ENCODE measurements around the gene BFSP2.

Gene BFSP2

DNA sequence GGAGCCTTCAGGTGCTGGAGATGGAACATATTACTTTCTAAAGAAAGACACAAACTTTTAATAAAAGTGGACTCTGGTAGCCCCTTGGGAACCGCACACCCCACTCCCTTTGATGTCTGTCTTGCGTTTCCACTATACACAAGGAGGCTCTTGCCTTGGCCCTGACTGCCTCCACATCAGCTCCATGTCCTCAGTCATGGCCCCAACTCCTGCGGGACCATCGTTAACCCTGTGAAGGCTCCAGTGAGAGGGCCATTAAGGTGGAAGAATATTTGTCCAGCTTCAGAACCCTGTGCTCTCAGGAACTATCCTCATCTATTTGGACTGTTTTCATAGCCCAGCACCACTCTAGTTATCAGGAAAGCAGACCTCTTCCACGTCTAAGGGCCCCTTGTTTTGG, 16.1 kb upstream of the BFSP2 start:
- DNase-seq (ENCODE audit: low read depth, low spot score): no peak

- DNase-seq (ENCODE audit: low read depth, low spot score): no peak
Measured at GRCh38 chr3:133384331-133385027, 15.4 kb upstream of the BFSP2 start.

DNA sequence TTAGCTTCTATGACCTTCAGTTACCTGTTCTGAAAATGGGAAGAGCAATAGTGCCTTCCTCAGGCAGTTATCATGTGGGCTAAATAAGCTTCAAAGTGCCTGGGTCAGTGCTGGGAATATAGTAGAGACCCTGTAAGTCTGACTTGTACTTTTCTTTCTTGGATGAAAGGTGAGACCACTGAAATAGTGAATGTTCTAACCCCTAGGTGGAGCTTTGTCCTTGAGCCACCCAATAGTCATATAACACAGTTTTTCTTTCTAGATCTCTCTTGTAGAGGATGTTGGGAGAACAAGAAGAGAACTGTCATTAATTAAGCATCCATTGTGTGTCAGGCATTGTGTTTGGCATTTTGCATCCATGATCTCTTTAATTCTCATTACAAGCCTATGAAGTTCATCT, 13.0 kb upstream of the BFSP2 start:
- no peak for DNase-seq (ENCODE audit: low read depth, low spot score)

GRCh38 chr3:133387341-133387740, 12.5 kb upstream of the BFSP2 start:
- DNase-seq (ENCODE audit: low read depth, low spot score): no peak

DNA sequence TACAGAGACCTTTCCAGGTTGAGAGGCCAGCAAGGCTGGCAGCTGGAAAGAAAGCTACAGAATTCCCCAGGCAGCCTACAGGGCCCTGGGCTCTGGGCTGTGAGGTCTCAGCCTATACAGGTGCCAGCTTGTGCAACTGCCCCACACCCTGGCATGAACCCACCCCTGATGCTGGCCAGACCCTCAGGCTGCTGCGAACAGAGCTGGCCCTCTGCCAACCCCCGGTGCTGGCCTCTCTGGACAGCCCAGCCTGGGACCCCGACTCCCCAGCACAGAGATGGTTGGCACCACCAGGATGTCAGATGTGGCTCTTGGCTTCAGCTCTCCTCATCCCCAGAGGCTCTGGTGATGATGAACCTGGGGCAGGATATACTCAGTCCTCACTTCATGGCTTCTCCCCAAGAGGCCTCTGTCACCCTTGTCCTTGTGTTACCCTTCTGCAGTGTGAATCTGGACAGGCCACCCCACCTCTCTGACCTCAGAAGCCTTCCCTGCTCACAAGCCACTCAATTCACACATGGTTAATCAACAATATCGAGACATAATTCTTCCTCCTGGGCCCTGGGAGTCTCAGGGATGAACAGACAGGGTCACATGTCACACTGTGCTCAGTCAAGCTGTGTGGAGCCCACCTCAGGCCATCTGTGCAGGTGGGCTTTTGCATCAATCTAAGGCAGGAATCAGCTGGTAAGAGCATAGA, 11.0 kb upstream of the BFSP2 start:
- DNase-seq (ENCODE audit: low read depth, low spot score): no peak

GRCh38 chr3:133390715-133391114, 9.1 kb upstream of the BFSP2 start:
- no peak for DNase-seq (ENCODE audit: low read depth, low spot score)

DNA sequence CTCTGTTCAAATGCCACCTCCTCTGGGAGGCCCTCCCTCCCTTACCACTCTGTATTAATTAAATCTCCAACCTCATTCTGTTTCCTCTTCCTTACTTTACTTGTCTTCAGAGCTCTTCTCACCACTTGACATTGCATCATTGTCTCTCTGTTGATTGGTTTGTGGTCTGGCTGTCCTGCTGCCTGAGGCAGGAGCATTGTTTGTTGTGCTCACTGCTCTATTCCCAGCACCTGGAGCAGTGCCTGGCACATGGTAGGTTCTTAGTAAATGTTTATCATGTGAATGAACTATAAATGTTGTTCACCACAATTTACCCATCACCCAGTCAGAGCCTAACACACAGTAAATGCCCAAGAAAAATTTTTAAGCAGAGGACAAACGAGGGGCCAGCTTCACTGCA, 6.7 kb upstream of the BFSP2 start:
- no peak for DNase-seq (ENCODE audit: low read depth, low spot score)

GRCh38 chr3:133393691-133394474, 6.0 kb upstream of the BFSP2 start:
- DNase-seq (ENCODE audit: low read depth, low spot score): no peak

DNA sequence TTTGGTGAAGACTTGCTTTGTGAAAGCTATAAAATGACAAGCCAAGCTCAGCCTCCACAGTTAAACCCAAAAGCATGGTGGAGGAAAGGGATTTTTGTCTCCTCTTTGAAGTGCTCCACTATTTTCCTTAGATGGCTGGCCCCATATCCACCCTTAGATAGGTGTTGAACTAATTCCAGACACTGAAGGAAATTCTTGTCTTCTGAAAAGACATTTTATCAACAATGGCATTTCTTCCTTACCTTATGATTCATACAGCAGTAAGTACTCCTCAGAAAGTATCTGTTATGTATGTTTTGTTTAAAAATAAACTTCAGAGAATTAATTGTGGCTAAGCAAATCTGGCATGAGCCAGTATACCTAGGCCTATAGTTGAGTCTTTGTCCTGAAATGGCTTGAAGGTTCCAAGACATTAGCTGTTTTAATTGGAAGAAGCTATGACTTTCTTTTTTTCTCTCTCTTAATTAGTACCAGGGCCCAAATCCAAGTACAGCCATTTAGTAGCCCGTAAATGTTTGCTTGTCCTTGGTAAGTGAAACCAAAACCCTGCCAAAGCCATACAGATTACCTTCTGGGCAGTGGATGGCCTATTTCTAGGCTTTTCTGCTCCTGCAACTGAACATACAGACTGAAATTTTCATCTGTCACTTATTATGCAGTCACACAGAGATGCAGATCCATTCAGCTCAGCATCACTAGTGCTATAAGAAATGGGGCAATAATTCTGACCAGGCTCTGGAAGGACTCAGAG, 5.1 kb upstream of the BFSP2 start:
- no peak for DNase-seq (ENCODE audit: low read depth, low spot score)

DNA sequence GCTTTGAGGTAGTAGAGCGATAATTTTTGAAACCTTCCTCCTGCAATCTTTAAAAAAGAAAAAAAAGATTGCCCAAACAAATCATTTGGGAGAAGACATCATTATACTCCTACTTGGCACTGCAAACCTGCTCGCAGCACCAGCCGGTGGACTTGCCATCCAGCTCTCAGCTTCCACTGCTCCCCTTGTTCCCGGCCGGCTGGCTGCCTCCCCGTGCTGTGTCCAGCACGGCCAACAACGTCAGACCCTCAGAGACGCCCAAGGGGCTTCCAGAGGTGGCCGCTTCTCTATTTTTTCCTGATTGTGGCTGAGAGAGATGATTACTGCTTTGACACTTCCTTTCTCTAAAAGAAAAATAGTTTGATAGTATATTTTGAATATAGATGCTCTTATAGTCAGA, 3.0 kb upstream of the BFSP2 start:
- no peak for DNase-seq (ENCODE audit: low read depth, low spot score)

- DNase-seq (ENCODE audit: low read depth, low spot score): no peak
Measured at GRCh38 chr3:133401374-133402135, 1.7 kb downstream of the BFSP2 start.

GRCh38 chr3:133404920-133405319, 5.1 kb downstream of the BFSP2 start:
- no peak for DNase-seq (ENCODE audit: low read depth, low spot score)

DNA sequence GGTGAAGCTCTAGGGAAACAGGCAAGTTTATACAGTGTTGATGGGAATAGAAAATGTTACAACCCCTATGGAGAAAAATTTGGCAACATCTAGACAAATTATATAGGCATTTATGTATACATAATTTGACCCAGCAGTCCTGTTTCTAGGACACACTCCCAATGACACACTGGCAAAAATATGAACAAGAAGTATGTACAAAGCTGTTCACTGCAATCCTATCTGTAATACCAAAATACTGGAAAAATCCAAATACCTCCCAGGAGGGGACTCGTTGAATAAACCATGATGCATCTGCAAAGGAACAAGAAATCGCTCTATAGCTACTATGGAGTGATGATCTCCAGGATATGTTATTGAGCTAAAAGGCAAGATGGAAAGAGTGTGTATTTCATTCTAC, 8.5 kb downstream of the BFSP2 start:
- DNase-seq (ENCODE audit: low read depth, low spot score): no peak

GRCh38 chr3:133408961-133409360, 9.1 kb downstream of the BFSP2 start:
- no peak for DNase-seq (ENCODE audit: low read depth, low spot score)

DNA sequence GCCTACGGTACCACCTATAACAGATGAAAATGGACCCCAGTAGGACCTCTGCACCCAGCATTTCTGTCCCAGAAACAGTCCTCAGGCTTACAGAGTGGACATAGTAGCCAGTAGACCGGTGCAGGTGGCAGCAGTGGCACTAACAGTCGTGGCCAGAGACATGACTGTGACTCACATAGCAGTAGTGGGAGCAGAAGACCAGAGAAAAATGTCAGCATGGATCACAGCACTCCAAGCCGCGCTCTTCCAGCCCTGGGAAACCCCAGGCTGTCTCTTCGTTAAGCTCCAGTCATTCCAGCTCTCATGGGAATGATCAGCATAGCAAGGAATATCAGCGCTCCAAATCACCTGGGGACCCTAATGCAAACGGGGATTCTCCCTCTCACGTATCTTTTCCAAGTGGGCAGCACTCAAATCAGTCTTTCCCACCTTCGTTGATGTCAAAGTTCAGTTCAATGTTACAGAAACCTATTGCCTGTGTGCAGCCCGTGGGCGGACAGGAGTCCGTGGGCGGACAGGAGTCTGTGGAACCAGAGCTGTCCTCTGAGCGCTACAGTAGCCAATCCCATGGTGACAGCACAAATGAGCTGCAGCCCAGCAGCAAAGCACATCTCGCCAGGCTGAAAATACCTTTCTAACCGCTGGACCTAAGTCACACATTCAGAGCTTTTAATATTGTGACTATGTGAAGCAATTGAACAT, 10.5 kb downstream of the BFSP2 start:
- DNase-seq (ENCODE audit: low read depth, low spot score): no peak

DNA sequence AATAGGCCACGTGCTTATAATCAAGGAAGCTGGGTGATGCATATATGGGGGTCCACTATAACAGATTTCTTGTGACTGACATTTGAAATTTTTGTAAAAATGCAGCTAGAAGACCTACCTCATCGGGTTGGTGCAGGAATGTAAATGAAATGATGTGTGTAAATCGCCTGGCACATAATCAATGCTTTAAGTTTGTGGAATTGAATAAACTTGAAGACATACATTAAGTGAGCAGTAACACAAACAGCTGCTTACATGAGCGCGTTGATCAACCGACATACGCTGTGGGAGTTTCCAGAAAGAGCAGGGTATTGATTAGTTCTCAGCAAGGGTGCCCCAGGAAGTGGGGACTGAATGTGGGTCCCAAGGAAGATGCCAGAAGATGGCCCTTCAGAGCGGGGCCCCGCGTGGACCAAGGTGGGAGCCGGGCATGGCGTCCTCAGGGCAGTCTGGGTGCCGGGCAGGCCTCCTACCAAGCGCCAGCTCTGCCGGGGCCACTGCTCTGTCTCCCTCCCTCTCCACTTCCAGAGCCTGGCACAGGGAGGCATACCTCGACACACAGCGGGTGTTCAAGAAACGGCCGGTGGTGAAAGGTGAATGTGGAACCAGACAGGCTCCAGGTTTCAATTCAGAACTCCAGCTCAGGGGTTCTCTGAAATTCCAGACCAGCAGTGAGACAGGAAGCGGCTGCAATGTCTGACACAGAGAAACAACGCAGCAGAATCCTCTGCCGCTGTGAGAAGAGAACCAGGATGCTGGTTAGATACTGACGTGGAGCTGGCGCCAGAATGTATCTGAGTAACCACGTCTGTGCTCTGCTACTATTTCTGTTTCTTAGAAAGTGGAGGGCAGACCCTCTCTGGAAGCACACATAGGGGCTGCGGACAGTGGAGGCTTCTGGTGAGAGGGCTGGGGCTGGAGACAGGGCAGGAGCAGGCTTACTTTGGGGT, 12.6 kb downstream of the BFSP2 start:
- DNase-seq (ENCODE audit: low read depth, low spot score): no peak

DNA sequence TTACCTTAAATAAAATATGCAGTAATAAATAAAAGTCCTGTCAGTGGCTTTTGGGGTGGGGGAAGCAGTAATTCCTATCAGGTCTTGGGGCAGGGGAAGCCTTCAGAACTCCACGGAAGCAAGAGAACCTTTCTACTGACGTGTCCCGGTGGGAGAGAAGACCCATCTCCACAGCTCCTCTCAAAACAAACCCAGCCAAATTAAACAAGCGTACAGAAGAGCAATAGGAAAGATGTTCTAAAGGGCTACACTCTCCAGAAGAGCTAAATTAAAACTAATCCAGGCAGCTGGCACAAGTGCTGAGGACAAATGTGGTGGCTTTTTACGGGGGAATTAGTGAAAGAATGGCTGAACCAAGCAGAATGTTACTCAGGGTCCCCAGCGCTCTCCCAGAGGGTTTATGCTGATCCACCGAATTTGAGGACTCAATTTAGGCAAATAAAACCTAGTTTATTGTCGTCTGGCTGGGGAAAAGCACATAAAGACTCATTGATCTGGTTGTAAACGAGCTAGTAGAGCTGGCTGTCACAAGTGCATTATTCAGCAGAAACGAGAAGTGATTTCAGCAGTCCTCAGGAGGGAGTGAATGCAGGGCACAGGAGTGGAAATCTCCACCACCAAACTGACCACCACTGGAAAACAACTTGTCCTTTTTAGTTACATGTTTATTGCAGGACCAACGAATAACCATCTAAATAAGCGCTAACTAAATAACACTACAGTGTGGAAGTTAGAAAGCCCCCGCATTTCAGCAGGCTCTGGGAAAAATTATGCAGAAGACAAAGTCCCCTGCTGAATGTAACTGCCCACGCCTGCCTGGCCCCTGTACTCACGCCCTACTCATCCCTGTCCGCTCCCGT, 13.5 kb downstream of the BFSP2 start:
- peak; percentile 15 for DNase-seq (ENCODE audit: low read depth, low spot score)

- no peak for DNase-seq (ENCODE audit: low read depth, low spot score)
Measured at GRCh38 chr3:133414021-133414392, 14.2 kb downstream of the BFSP2 start.

DNA sequence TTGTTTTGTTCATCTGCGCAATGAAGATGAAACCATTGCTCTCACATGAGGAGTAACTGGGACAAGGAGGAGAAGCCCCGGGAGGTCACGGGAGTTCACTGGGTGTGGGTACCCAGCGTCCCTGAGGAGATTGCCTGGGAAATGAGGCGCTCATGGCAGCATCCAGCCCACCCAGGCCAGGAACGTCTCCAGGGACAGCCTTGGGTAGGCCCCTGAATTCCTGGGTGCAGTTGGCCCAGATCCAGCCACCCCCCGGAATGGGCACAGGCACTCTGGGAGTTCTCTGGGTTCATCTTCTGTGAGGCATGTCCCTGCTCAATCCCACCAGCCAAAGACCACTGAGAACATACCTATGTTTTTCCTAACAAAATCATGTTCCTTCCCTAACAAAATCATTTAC, 18.5 kb downstream of the BFSP2 start:
- no peak for DNase-seq (ENCODE audit: low read depth, low spot score)

All from smooth muscle cell of the brain vasculature (primary cell).